NCI-H2196 treated with DMSO at 0.1 percent for 48 hours (cell line): Measurements from ENCODE around the gene PLEKHA7.
A peak's percentile ranks its signal among the peaks of the same experiment; 100 is the strongest.

Experiments
- DNase-seq: peaks from one replicate; lab custom pipeline; 2025; ENCODE audit not compliant: unreplicated experiment; lab: John Stamatoyannopoulos, UW

The PLEKHA7 gene

GRCh38 chr11:16946477-16947282 is 67.5 kb downstream of the PLEKHA7 start:
- no peak for DNase-seq

GRCh38 chr11:16945671-16946469 is 68.3 kb downstream of the PLEKHA7 start:
- peak; percentile 24 for DNase-seq

DNA sequence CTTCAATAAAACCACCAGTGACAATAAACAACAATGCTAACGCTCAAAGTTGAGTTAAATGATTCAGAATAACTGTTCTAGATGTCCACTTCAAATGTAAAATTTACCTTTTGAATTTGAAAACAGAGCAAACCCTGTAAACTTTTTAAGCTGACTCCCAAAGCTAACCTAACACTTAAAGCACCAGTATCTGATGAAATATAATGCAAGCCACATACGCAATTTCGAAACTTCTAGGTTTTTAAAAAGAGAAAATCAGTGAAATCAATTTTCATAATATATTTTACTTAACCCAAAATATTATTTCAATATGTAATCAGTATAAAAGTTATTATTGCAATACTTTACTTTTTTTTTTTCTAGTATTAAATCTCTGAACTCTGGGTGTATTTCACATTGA is 71.3 kb downstream of the PLEKHA7 start:
- no peak for DNase-seq

DNA sequence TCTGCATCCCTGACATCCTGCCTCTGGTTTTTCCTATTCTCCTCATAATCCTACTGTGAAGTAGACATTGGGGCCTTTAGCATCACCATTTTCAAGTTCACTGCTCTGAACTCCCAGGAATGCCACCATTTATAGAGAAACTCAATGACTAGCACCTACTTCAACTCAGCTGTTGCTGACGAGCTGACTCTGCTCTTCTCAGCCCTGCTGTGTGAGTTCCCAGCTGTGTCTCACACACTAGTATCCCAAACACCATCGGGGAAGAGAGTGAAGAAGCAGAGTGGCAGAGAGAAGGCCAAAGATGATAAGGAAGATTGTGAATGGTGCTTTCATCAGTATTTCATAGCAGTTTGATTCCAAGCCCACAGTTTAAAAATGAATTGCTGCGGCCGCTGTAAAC is 71.9 kb downstream of the PLEKHA7 start:
- no peak for DNase-seq

GRCh38 chr11:16941935-16942334 is 72.3 kb downstream of the PLEKHA7 start:
- DNase-seq, result no peak

DNA sequence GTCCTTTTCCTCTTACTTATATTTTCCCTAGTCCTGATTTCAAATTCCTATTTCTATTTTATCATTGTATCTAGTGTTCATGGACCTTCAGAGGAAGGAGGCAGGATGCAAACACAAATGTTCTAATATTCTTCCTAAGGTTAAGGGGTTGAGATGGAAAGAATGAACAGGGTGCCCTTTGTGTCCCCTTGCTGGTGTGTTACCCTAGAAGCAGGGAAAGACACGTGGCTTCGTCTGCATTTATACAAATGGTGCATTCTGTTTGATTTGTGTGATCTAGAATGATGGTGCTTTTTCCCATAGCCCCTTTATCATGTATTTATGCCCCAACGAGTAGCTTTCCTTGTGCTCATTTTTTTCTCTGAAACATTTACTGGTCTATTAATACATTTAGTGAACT is 76.2 kb downstream of the PLEKHA7 start:
- no peak for DNase-seq

- no peak for DNase-seq
These were observed 77.6 kb downstream of the PLEKHA7 start for GRCh38 chr11:16936643-16937042.

DNA sequence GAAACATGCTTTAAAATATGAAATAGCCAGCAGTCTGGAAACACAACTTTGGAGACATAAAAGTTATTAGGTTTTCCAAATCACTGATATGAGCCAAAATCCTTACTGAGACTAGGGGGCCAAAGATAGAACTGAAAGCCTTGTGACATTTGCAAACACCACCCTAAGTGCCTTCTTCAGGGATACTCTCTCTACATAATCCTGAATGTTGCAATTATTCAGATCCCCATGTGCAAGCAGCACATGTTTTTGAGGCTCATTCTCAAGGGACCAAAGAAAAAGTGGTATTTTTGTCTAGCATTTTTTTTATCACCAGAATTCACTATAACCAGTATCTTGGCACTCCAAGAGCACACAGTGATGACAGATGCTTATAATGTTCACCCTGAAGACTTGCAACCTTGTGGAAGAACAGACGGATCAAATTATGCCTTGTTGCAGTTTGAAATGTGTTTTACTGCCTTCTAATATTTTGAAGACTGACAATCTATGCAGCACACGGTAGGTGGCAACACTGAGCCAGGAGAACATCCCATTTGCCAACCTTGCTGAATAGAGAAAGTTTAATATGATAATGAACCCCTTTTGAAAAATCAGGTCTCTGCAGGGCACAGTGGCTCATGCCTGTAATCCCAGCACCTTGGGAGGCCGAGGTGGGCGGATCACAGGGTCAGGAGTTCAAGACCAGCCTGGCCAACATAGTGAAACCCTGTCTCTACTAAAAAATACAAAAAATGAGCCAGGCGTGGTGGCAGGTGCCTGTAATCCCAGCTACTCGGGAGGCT is 78.5 kb downstream of the PLEKHA7 start:
- no peak for DNase-seq

DNA sequence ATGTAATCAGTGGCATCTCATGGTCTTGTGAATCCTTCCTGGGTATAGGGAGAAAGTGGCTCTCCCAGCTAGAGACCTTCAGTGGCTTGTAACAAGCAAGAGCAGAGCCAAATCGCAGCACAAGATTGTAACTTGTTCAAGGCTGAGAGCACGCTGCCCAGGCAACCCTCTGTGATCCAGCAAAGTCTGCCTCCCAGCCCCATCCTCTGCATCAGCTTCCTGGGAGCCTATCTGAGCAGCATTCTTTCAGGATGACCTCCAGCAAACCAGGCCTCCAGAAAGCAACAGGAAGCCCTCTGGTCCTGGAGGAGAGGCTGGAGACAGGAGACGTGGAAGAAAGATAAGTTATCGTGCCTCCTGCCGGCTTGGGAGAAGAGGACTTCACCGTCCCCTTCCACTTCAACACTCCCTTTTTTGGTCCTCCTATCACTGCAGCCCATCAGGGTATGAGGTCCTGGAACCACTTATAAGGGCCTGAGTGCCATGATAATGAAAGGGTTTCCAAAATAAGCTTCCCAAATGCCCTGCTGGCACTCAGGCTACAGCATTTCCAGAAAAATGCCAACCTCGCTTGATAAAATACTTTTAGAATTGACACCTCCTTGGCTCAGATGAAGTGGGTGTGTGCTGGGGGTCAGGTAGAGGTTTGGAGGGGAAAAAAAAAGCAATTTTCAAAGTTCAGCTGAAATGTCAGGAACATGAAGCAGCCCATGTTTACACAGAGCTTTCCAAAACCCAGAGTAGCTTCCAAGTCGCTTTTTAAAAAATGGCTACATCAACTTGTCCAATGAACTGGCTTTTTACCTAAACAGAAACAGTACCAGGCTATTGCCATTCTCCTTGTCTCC is 80.2 kb downstream of the PLEKHA7 start:
- no peak for DNase-seq

DNA sequence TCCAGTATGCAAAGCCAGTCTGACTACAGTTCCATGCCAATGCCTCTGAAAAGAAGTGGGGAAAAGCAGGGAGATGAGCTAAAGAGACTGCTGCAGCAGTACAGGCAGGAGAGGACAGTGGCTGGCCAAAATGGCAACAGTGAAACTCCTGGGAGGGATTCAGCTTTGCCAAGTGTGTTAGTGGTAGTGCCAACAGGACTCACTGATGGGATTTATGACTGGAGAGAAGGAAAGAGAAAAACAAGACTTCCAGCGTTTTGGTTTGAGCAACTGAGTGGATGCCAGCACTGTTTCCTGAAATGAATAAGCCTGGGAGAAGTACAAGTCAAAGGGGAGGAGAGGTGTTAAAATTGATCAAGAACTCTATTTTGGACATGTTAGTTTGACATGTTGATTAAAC is 80.9 kb downstream of the PLEKHA7 start:
- DNase-seq, result no peak

DNA sequence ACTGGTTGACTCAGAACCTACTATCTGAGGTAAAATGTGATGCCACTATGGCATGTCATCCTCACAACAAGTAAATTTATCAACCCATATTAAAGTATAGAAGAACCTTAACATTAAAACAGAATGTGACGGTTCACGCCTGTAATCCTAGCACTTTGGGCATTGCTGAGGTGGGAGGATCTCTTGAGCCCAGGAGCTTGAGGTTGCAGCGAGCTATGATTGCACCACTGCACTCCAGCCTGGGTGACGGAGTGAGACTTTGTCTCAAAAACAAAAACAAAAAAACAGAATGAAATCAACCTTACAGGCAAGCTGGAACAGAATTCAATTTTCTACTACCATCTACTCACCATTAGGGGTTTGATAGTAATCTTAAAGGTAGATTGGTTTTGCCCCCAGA is 86.2 kb downstream of the PLEKHA7 start:
- DNase-seq, result no peak

GRCh38 chr11:16926883-16927626 is 87.2 kb downstream of the PLEKHA7 start:
- no peak for DNase-seq

DNA sequence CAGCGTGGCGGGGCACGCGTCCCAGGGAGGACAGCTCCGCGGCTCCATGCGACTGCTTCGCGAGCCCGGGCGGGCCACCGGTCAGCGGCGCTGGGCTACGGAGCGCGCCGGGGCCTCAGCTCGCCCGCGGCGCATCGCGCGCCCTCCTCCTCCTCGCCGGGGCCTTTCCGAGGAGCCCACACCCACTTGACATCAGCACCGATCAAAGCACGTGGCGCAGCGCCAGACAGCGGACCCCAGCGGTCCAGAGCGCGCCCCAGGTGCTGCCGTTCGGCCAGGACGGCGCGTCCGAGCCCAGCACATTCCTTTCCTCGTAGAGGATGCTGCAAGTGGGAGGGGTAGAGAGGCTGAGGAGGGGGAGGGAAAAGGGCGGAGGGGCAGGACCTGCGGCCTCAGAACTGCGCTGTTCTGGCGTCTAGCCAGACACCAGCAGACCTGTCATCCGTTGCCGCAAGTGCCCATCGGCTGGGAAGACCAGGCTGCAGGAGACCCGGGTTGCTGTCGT is 88.6 kb downstream of the PLEKHA7 start:
- no peak for DNase-seq

DNA sequence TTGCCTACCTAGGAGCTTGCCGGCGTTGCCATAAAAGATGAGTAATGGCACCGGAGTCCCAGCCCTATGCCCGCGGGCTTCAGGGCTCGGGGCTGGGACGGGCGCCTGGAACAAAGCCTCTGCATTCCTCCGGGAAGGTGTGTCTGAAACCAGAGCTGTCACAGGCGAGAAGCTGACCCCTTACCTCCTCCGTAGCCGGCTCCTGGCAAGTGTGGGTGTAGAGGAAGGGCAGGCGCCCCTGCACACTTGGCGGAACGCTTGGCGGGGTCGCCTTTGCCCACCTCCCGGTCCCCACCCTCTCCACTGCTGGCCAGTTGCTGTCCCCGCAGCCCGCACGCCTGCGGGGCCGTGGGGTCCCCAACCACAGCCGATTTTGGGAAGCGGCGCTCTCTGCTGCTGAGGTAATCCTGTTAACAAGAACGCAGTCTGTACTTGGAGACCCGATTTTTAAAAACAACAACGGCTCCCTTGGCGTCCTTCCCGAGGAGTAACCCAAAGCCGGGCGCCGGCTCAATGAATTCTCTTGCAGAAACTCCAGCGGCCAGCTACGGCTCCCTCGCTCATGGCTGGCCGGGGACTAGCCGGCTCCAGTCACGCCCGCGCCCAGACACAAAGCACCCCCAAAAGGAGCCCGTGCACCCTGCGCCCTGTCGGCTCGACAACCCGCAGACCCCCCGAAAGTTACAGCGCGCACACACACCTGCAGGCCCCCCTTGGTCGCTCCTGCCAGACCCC is 89.2 kb downstream of the PLEKHA7 start:
- no peak for DNase-seq

GRCh38 chr11:16924462-16924825 is 89.8 kb downstream of the PLEKHA7 start:
- no peak for DNase-seq

DNA sequence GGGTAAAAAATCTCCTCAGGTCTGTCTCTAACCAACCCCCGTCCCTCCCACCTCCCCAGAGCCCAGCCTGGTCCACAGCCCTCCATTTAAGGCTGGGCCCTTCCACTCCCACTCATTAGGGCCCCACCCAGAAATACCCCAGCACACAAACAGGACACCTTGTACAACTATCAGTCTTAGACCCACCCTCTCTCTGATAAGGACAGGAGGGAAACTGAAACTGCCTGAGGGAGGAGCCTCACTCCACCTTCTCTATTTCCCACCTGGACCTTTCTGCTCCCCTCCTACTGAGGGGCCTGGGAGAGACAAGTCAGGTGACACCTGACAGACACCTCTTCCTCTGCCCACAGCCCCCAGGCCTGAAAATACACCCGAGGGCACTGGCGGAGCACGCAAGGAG is 90.2 kb downstream of the PLEKHA7 start:
- DNase-seq, result no peak

GRCh38 chr11:16921668-16922067 is 92.5 kb downstream of the PLEKHA7 start:
- DNase-seq, result no peak

DNA sequence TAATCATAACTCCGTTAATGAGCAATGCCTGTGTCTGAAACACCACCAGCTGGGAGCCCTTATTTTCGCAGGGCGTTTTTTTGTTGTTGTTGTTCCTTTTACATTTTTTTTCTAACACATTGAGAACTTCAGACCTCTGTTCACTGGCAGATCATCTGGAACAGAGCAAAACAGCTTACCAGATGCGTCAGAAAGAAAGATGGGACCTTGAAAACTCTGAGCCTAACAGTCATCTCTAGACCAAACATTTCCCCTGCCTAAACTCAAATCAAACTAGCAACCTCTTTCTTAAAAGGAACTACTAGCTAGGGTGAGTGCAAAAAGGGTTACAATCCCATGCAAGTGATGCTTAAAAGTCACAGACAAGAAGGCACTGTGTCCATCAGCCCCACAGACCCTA is 93.2 kb downstream of the PLEKHA7 start:
- no peak for DNase-seq

GRCh38 chr11:16920559-16920958 is 93.7 kb downstream of the PLEKHA7 start:
- no peak for DNase-seq
